ENCODE measurements around the gene VIL1.

VIL1 gene

GRCh38 chr2:218446547-218446946 is 27.6 kb downstream of the VIL1 start:
- DNase-seq = no peak

GRCh38 chr2:218447072-218447471 is 28.1 kb downstream of the VIL1 start:
- no peak for DNase-seq

- no peak for DNase-seq
These were observed 30.0 kb downstream of the VIL1 start for GRCh38 chr2:218448934-218449333.

- DNase-seq = no peak
These were observed 33.2 kb downstream of the VIL1 start for GRCh38 chr2:218452079-218452478.

- DNase-seq = no peak
These were observed 37.9 kb downstream of the VIL1 start for GRCh38 chr2:218456849-218457248.

GRCh38 chr2:218458598-218458997 is 39.7 kb downstream of the VIL1 start:
- no peak for DNase-seq

- no peak for DNase-seq
These were observed 47.2 kb downstream of the VIL1 start for GRCh38 chr2:218465987-218466633.

- DNase-seq = no peak
These were observed 51.5 kb downstream of the VIL1 start for GRCh38 chr2:218470448-218470847.

GRCh38 chr2:218471036-218471435 is 52.1 kb downstream of the VIL1 start:
- DNase-seq = no peak

GRCh38 chr2:218471982-218472381 is 53.1 kb downstream of the VIL1 start:
- DNase-seq = no peak

- DNase-seq = no peak
These were observed 54.1 kb downstream of the VIL1 start for GRCh38 chr2:218472988-218473387.

GRCh38 chr2:218474527-218474926 is 55.6 kb downstream of the VIL1 start:
- no peak for DNase-seq

- DNase-seq = no peak
These were observed 57.8 kb downstream of the VIL1 start for GRCh38 chr2:218476676-218477075.

- no peak for DNase-seq
These were observed 58.3 kb downstream of the VIL1 start for GRCh38 chr2:218477247-218477646.

GRCh38 chr2:218478544-218478943 is 59.6 kb downstream of the VIL1 start:
- no peak for DNase-seq

GRCh38 chr2:218479595-218479994 is 60.7 kb downstream of the VIL1 start:
- no peak for DNase-seq

- DNase-seq = no peak
These were observed 63.7 kb downstream of the VIL1 start for GRCh38 chr2:218482651-218483050.

GRCh38 chr2:218485986-218486667 is 67.2 kb downstream of the VIL1 start:
- DNase-seq = no peak

GRCh38 chr2:218500501-218501060 is 81.7 kb downstream of the VIL1 start:
- DNase-seq = no peak

GRCh38 chr2:218501665-218502064 is 82.7 kb downstream of the VIL1 start:
- no peak for DNase-seq
